Fibroblast of pulmonary artery (primary cell): ENCODE measurements around the gene ANKZF1.
A peak's percentile ranks its signal among the peaks of the same experiment; 100 is the strongest.

Experiments
- DNase-seq: peaks from one replicate; pipeline ENCODE4 v3.0.0-alpha.2; 2010; ENCODE audit warnings: low read depth
- H3K4me3 ChIP-seq: replicated peaks from 2 replicates; pipeline ENCODE4 v1.5.1; 2011; ENCODE audit warnings: low read depth, mild to moderate bottlenecking, control low read depth, low read length, moderate library complexity
- CTCF ChIP-seq: IDR thresholded peaks from 2 replicates; pipeline ENCODE4 v1.5.1; 2011; ENCODE audit warnings: mild to moderate bottlenecking, control low read depth, low read length, inconsistent platforms; ENCODE audit errors: missing control alignments

The ANKZF1 gene

GRCh38 chr2:219272995-219273394 is 43.4 kb downstream of the ANKZF1 start:
- DNase-seq: no peak
- TF ChIP-seq CTCF: no peak
- no peak overlapping the region for H3K4me3 ChIP-seq

GRCh38 chr2:219273937-219274336 is 44.3 kb downstream of the ANKZF1 start:
- no peak overlapping the region for H3K4me3 ChIP-seq
- no peak for TF ChIP-seq CTCF
- DNase-seq: no peak

DNA sequence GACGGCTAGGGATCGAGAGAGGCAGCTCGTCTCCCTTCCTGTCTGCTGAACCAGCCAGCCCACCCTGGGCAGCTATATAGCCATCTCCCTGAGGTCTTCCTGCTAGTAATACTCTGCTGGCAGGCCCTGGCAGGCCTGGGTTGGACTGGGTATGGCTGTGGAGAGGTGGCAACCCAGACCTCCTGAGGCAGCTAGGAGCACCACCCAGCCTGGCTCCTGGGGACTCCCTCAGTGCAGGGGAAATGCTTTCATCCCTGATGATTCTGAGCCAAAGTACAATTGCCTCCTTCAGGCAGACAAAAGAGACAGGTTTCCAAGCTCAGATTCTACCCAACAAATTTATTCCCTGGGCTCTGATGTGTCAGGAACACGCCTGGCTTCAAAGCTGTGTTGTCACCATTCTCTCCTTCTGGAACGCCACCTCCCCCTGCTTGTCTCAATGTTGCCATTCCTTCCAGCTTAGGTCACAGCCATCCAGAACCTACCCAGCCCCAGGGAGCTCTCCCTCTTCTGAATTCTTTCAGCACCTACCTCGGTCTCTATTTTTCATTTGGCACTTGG is 44.8 kb downstream of the ANKZF1 start:
- peak; percentile 79 for DNase-seq
- H3K4me3 ChIP-seq: no peak overlapping the region
- no peak for TF ChIP-seq CTCF

DNA sequence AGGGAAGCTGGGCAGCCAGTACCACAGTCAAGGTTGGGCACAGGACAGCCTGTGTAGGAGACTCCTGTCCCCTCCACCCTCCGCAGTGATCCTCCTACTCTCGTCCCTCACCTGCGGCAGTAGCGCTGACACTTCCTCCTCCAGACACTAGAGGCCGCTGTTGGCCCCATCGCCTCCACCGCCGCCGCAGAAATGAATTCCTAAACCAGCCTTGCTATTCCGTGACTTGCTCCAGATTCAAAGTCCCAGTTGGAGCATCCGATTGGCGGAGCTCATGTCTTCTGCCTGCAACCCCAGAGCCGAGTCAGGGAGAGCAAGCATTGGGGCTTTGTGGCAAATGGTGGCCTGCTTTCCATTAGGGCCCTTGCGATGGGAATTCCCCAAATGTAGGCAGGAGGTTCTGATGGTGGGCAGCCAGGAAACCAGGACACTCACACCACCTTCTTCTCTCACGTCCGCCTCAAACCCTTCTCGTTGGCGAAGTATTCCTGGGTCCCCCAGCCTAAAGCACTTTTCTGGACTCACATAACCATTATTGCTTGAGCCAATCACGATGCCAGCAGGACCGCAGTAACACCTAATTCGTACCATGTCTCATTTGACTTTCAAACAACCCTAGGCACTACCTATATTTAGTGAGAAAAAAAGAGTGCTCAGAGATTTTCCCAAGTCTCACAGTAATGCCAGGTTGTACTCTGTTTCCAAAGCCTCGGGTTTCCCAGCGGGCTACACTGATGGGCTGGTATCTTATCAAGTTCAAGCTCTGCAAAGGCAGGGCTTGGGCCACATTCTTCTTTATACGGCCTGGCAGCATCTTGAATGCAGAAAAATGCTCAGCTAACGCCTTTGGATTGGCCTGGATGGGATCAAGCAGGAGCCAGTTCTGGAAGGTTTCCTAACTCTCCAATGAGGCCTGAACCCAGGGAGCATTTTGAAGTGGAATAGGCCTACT is 48.4 kb downstream of the ANKZF1 start:
- H3K4me3 ChIP-seq: no peak overlapping the region
- peak; percentile 97 for TF ChIP-seq CTCF
- DNase-seq: peak; percentile 82

DNA sequence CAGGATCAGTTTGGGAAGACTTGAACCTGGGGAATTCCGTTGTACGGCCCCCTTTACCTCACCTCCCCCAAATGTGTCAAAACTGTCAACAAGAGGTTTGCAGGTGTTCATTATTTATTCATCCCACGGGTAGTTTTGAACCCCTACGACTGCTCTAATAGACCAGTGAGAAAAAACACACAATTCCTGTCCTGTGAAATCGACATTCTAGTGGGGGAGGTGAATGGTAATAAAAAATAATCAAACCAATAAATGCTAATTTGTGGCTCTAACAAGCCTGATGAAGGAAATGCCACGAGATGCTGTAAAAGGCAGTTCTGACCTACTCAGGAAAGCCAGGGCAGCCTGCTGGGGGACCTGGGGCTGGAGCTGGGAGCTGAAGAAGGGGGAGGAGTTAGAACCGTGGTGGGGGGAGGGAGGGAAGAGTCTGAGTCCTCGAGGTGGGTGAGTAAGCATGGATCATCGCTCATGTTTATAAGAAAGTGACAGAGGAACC is 49.1 kb downstream of the ANKZF1 start:
- no peak for TF ChIP-seq CTCF
- H3K4me3 ChIP-seq: peak overlapping the region; percentile 30
- DNase-seq: no peak

GRCh38 chr2:219279151-219279915 is 49.7 kb downstream of the ANKZF1 start, which contains the start of gene DNAJB2:
TSS of gene DNAJB2 (plus strand) at chr2:219279366. CDS start at chr2:219279834, 468 bp downstream.
- TF ChIP-seq CTCF: no peak
- DNase-seq: peak; percentile 99
- H3K4me3 ChIP-seq: peak within 1 kb of the TSS; percentile 68
